ENCODE results near the gene SPACDR. TPM values are rescaled to one million over a fixed set of nuclear protein-coding genes. Genes with fewer than 3 reads are reported as not detected.

The SPACDR gene
- total RNA-seq, 2 donors from 2014 or later, result not detected

- H3K27ac ChIP-seq, result no peak overlapping the region
- H3K4me3 ChIP-seq, result no peak overlapping the region
- no peaks in the 10 kb centered on the region for H3K27me3 ChIP-seq
- TF ChIP-seq, protein P1, sequence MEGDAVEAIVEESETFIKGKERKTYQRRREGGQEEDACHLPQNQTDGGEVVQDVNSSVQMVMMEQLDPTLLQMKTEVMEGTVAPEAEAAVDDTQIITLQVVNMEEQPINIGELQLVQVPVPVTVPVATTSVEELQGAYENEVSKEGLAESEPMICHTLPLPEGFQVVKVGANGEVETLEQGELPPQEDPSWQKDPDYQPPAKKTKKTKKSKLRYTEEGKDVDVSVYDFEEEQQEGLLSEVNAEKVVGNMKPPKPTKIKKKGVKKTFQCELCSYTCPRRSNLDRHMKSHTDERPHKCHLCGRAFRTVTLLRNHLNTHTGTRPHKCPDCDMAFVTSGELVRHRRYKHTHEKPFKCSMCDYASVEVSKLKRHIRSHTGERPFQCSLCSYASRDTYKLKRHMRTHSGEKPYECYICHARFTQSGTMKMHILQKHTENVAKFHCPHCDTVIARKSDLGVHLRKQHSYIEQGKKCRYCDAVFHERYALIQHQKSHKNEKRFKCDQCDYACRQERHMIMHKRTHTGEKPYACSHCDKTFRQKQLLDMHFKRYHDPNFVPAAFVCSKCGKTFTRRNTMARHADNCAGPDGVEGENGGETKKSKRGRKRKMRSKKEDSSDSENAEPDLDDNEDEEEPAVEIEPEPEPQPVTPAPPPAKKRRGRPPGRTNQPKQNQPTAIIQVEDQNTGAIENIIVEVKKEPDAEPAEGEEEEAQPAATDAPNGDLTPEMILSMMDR (IDR thresholded peaks at IDR 0.05), result no peak
- H3K9me3 ChIP-seq, result no peaks in the 10 kb centered on the region
- peaks cover 0 to 11% of the 10 kb centered on the region in 2 donors for H3K4me1 ChIP-seq
- DNase-seq (ENCODE audit: low spot score), result no peak
- no peaks in the 10 kb centered on the region for H3K36me3 ChIP-seq
These were observed 27.1 kb upstream of the SPACDR start for GRCh38 chr7:100491192-100491578.

- TF ChIP-seq, protein P1 (IDR thresholded peaks at IDR 0.05), result no peak
- Histone ChIP-seq H3K27me3 (no peaks in the 10 kb centered on the region), H3K9me3 (no peaks in the 10 kb centered on the region), H3K4me3 (no peak overlapping the region), H3K4me1 (peaks cover 0 to 11% of the 10 kb centered on the region in 2 donors), H3K27ac (no peak overlapping the region), H3K36me3 (no peaks in the 10 kb centered on the region)
- no peak for DNase-seq (ENCODE audit: low spot score)
These were observed 26.6 kb upstream of the SPACDR start for GRCh38 chr7:100490483-100491191.

GRCh38 chr7:100489824-100490223 lies 25.8 kb upstream of the SPACDR start:
- DNase-seq (ENCODE audit: low spot score), result no peak

DNA sequence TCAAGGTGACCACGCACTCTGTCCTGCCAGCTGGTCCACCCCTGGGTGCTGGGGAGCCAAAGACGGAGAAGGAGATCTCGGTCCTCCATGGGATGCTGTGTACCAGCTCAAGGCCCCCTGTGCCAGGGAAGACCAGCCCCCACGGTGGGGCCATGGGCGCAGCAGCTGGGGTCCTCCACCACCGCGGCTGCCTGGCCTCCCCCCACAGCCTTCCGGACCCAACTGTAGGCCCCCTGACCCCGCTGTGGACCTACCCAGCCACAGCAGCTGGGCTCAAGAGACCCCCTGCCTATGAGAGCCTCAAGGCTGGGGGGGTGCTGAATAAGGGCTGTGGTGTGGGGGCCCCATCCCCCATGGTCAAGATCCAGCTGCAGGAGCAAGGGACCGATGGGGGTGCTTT lies 25.1 kb upstream of the SPACDR start:
- no peaks in the 10 kb centered on the region for H3K27me3 ChIP-seq
- TF ChIP-seq, protein P1 (IDR thresholded peaks at IDR 0.05), result no peak
- no peaks in the 10 kb centered on the region for H3K9me3 ChIP-seq
- H3K4me3 ChIP-seq, result no peak overlapping the region
- DNase-seq (ENCODE audit: low spot score), result no peak
- H3K27ac ChIP-seq, result no peak overlapping the region
- peaks cover 0 to 11% of the 10 kb centered on the region in 2 donors for H3K4me1 ChIP-seq
- H3K36me3 ChIP-seq, result no peaks in the 10 kb centered on the region

More at GRCh38 chr7:100489824-100490223, 25.8 kb upstream of the SPACDR start:
- Histone ChIP-seq H3K36me3 (no peaks in the 10 kb centered on the region), H3K4me3 (no peak overlapping the region), H3K9me3 (no peaks in the 10 kb centered on the region), H3K27me3 (no peaks in the 10 kb centered on the region), H3K27ac (no peak overlapping the region), H3K4me1 (peaks cover 0 to 11% of the 10 kb centered on the region in 2 donors)
- TF ChIP-seq, protein P1 (IDR thresholded peaks at IDR 0.05), result no peak

DNA sequence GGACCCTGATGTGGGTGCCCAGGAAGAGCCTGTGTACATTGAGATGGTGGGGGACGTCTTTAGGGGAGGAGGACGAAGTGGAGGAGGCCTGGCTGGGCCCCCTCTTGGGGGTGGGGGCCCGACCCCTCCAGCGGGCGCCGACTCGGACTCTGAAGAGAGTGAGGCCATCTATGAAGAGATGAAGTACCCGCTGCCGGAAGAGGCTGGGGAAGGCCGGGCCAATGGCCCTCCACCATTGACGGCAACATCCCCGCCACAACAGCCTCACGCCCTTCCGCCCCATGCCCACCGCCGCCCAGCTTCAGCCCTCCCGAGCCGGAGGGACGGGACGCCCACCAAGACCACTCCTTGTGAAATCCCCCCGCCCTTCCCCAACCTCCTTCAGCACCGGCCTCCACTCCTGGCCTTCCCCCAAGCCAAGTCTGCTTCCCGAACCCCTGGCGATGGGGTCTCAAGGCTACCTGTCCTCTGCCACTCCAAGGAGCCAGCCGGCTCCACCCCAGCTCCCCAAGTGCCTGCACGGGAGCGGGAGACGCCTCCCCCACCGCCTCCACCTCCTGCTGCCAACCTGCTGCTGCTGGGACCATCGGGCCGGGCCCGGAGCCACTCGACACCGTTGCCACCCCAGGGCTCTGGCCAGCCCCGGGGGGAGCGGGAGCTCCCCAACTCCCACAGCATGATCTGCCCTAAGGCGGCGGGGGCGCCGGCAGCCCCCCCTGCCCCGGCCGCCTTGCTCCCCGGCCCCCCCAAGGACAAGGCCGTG lies 24.5 kb upstream of the SPACDR start:
- Histone ChIP-seq H3K9me3 (no peaks in the 10 kb centered on the region), H3K4me1 (peaks cover 0 to 5% of the 10 kb centered on the region in 2 donors), H3K36me3 (no peaks in the 10 kb centered on the region), H3K27ac (no peak overlapping the region), H3K4me3 (no peak overlapping the region), H3K27me3 (no peaks in the 10 kb centered on the region)
- TF ChIP-seq, protein P1 (IDR thresholded peaks at IDR 0.05), result no peak
- DNase-seq (ENCODE audit: low spot score), result no peak
